ENCODE data around the gene NEURL4.

NEURL4 gene

GRCh38 chr17:7281074-7281952 is 47.8 kb downstream of the NEURL4 start, which contains the start of gene SLC2A4:
Gene SLC2A4, plus strand, starts transcription at chr17:7281718. Its CDS starts 217 bp downstream, at chr17:7281935.
- in situ Hi-C loops (cut with HindIII; ENCODE audit: low sequenced_read_pairs): no loop called here

- in situ Hi-C loops (cut with HindIII; ENCODE audit: low sequenced_read_pairs): no loop called here
Measured at GRCh38 chr17:7280519-7281073, 48.5 kb downstream of the NEURL4 start.

- in situ Hi-C loops (cut with HindIII; ENCODE audit: low sequenced_read_pairs): no loop called here
Measured at GRCh38 chr17:7279448-7279847, 49.7 kb downstream of the NEURL4 start.

GRCh38 chr17:7266784-7267183 is 62.4 kb downstream of the NEURL4 start:
- in situ Hi-C loops (cut with HindIII; ENCODE audit: low sequenced_read_pairs): no loop called here

All from endothelial cell of hepatic sinusoid (primary cell).